GM21360 (cell line): ENCODE results near the gene NIPBL.

Experiments used
- ATAC-seq: cut with Tn5 transposase; IDR thresholded peaks from one replicate; pipeline ENCODE4 v1.9.1; 2021; ENCODE audit warnings: mild to moderate bottlenecking, moderate library complexity; ENCODE audit not compliant: unreplicated experiment

NIPBL gene

GRCh38 chr5:37014321-37014720, 137.8 kb downstream of the NIPBL start:
- no peak for ATAC-seq

- no peak for ATAC-seq
Measured at GRCh38 chr5:37015795-37016666, 139.5 kb downstream of the NIPBL start.

- ATAC-seq: no peak
Measured at GRCh38 chr5:37028910-37029309, 152.3 kb downstream of the NIPBL start.

- no peak for ATAC-seq
Measured at GRCh38 chr5:37029436-37029835, 152.9 kb downstream of the NIPBL start.

GRCh38 chr5:37034955-37035354, 158.4 kb downstream of the NIPBL start:
- no peak for ATAC-seq

- no peak for ATAC-seq
Measured at GRCh38 chr5:37037840-37038239, 161.3 kb downstream of the NIPBL start.

- ATAC-seq: no peak
Measured at GRCh38 chr5:37039824-37040223, 163.3 kb downstream of the NIPBL start.

- ATAC-seq: no peak
Measured at GRCh38 chr5:37043693-37044092, 167.1 kb downstream of the NIPBL start.

GRCh38 chr5:37044120-37044519, 167.6 kb downstream of the NIPBL start:
- ATAC-seq: no peak

GRCh38 chr5:37045703-37046102, 169.1 kb downstream of the NIPBL start:
- no peak for ATAC-seq

- ATAC-seq: no peak
Measured at GRCh38 chr5:37047947-37048346, 171.4 kb downstream of the NIPBL start.

GRCh38 chr5:37054391-37054790, 177.8 kb downstream of the NIPBL start:
- no peak for ATAC-seq

- ATAC-seq: no peak
Measured at GRCh38 chr5:37055383-37055990, 178.9 kb downstream of the NIPBL start.

GRCh38 chr5:37056762-37057161, 180.2 kb downstream of the NIPBL start:
- no peak for ATAC-seq

- ATAC-seq: no peak
Measured at GRCh38 chr5:37060030-37060429, 183.5 kb downstream of the NIPBL start.

GRCh38 chr5:37063739-37064138, 187.2 kb downstream of the NIPBL start:
- ATAC-seq: no peak

GRCh38 chr5:37064442-37064841, 187.9 kb downstream of the NIPBL start:
- no peak for ATAC-seq

- ATAC-seq: no peak
Measured at GRCh38 chr5:37071487-37071886, 194.9 kb downstream of the NIPBL start.

GRCh38 chr5:37071901-37072581, 195.5 kb downstream of the NIPBL start:
- no peak for ATAC-seq

GRCh38 chr5:37075399-37075950, 198.9 kb downstream of the NIPBL start:
- no peak for ATAC-seq

GRCh38 chr5:37077146-37077545, 200.6 kb downstream of the NIPBL start:
- ATAC-seq: no peak

- no peak for ATAC-seq
Measured at GRCh38 chr5:37080697-37081096, 204.1 kb downstream of the NIPBL start.
